IMR-90 (cell line): ENCODE results near the gene PCGF3. TPM values are rescaled to one million over a fixed set of nuclear protein-coding genes. Genes with fewer than 3 reads are reported as not detected.
A peak's percentile ranks its signal among the peaks of the same experiment; 100 is the strongest.

Experiments
- ATAC-seq: fragments of 200-7000 bp; cut with Tn5 transposase; 2 replicates; pipeline ENCODE4 v1.9.1; 2020; ENCODE audit warnings: low read depth, mild to moderate bottlenecking, moderate library complexity
- BruUV-seq: library from RNA; stranded (reverse); fragments of 400-500 nt; replicated peaks from 2 replicates; lab custom pipeline; 2021; lab: Mats Ljungman, UMichigan
- CTCF ChIA-PET: fragments of 300-600 bp; formaldehyde crosslinking; extraction: SDS; loops from one replicate; lab custom pipeline; 2021; ENCODE audit warnings: antibody characterized with exemption; lab: Yijun Ruan, JAX
- POLR2A ChIA-PET: fragments of 300-600 bp; sonication (Branson Sonifier 250); formaldehyde crosslinking; loops from one replicate; lab custom pipeline; 2022; ENCODE audit warnings: antibody characterized with exemption; ENCODE audit not compliant: unreplicated experiment; lab: Charles Lee
- DNase-seq: peaks from one replicate; pipeline ENCODE4 v3.0.0; 2013
- H2AFZ ChIP-seq: replicated peaks from 2 replicates; pipeline ENCODE3; 2013; ENCODE audit warnings: low read length, mild to moderate bottlenecking; ENCODE audit not compliant: poor library complexity
- H2AK5ac ChIP-seq: 2 replicates; pipeline ENCODE4 v1.6.1; 2013; ENCODE audit warnings: low read depth, low read length, inconsistent platforms
- H2AK9ac ChIP-seq: replicated peaks from 2 replicates; pipeline ENCODE3; 2013; ENCODE audit warnings: mild to moderate bottlenecking, low read depth, low read length, moderate library complexity; ENCODE audit not compliant: poor library complexity
- H2BK120ac ChIP-seq: 2 replicates; pipeline ENCODE4 v1.6.1; 2013; ENCODE audit warnings: low read depth, low read length, inconsistent platforms
- H2BK15ac ChIP-seq: 3 replicates; pipeline ENCODE4 v1.6.1; 2013; ENCODE audit warnings: low read depth, low read length, inconsistent platforms
- H2BK20ac ChIP-seq: 2 replicates; pipeline ENCODE4 v1.6.1; 2013; ENCODE audit warnings: low read depth, mild to moderate bottlenecking, inconsistent platforms, low read length, moderate library complexity
- H2BK5ac ChIP-seq: 2 replicates; pipeline ENCODE4 v1.6.1; 2013; ENCODE audit warnings: mild to moderate bottlenecking, low read depth, low read length, inconsistent platforms; ENCODE audit not compliant: poor library complexity, severe bottlenecking
- H3K14ac ChIP-seq: replicated peaks from 2 replicates; pipeline ENCODE4 v1.6.1; 2013; ENCODE audit warnings: low read depth, low read length, inconsistent platforms
- H3K18ac ChIP-seq: 2 replicates; pipeline ENCODE4 v1.6.1; 2013; ENCODE audit warnings: low read depth, low read length, control low read depth
- H3K23ac ChIP-seq: 2 replicates; pipeline ENCODE4 v1.6.1; 2013; ENCODE audit warnings: low read depth, low read length, inconsistent platforms
- H3K27ac ChIP-seq: 2 replicates; pipeline ENCODE4 v1.5.1; 2013; ENCODE audit warnings: mild to moderate bottlenecking, control low read depth, low read length; ENCODE audit not compliant: insufficient read depth
- H3K27me3 ChIP-seq: 2 replicates; pipeline ENCODE4 v1.6.1; 2013; ENCODE audit warnings: low read length; ENCODE audit not compliant: control insufficient read depth, insufficient read depth
- H3K36me3 ChIP-seq: 2 replicates; pipeline ENCODE4 v1.6.1; 2013; ENCODE audit warnings: low read length, mixed read lengths; ENCODE audit not compliant: control insufficient read depth, insufficient read depth
- H3K4ac ChIP-seq: 2 replicates; pipeline ENCODE4 v1.6.1; 2013; ENCODE audit warnings: low read depth, low read length, inconsistent platforms
- H3K4me1 ChIP-seq: 2 replicates; pipeline ENCODE4 v1.6.1; 2013; ENCODE audit warnings: low read length, mixed read lengths; ENCODE audit not compliant: control insufficient read depth, insufficient read depth
- H3K4me2 ChIP-seq: 2 replicates; pipeline ENCODE4 v1.6.1; 2013; ENCODE audit warnings: low read depth, mild to moderate bottlenecking, control low read depth, low read length, moderate library complexity
- H3K4me3 ChIP-seq: 2 replicates; pipeline ENCODE4 v1.5.1; 2013; ENCODE audit warnings: low read depth, mild to moderate bottlenecking, control low read depth, low read length, moderate library complexity; ENCODE audit not compliant: insufficient read depth
- H3K56ac ChIP-seq: 2 replicates; pipeline ENCODE4 v1.6.1; 2013; ENCODE audit warnings: low read length, inconsistent platforms; ENCODE audit not compliant: insufficient read depth; ENCODE audit errors: extremely low read depth
- H3K79me1 ChIP-seq, 2 experiments: 2 replicates each; pipeline ENCODE4 v1.6.1; 2013; ENCODE audit warnings: low read length in 2 of 2, inconsistent platforms in 1 of 2, low read depth in 1 of 2
- H3K9ac ChIP-seq: 2 replicates; pipeline ENCODE4 v1.6.1; 2013; ENCODE audit warnings: low read depth, low read length, control low read depth
- H3K9me1 ChIP-seq: 2 replicates; pipeline ENCODE4 v1.6.1; 2013; ENCODE audit warnings: low read length, inconsistent platforms; ENCODE audit not compliant: insufficient read depth
- H3K9me3 ChIP-seq: 2 replicates; pipeline ENCODE4 v1.6.1; 2013; ENCODE audit warnings: low read length; ENCODE audit not compliant: control insufficient read depth, insufficient read depth
- H4K20me1 ChIP-seq: 2 replicates; pipeline ENCODE4 v1.6.1; 2013; ENCODE audit warnings: low read length, inconsistent platforms; ENCODE audit not compliant: insufficient read depth
- H4K5ac ChIP-seq: 2 replicates; pipeline ENCODE4 v1.6.1; 2013; ENCODE audit warnings: mild to moderate bottlenecking, low read depth, low read length, control low read depth
- H4K8ac ChIP-seq, 2 experiments: 2 replicates each; pipeline ENCODE4 v1.6.1; 2013; ENCODE audit warnings: low read depth in 2 of 2, low read length in 2 of 2, control low read depth in 1 of 2, inconsistent platforms in 1 of 2
- H4K91ac ChIP-seq: 2 replicates; pipeline ENCODE4 v1.6.1; 2013; ENCODE audit warnings: low read depth, low read length, inconsistent platforms; ENCODE audit not compliant: insufficient read depth
- BHLHE40 ChIP-seq: fragments of 150-350 bp; IDR thresholded peaks from 2 replicates; pipeline ENCODE4 v1.6.1; 2016; ENCODE audit warnings: mild to moderate bottlenecking, low read depth, low read length
- CEBPB ChIP-seq: IDR thresholded peaks from 2 replicates; pipeline ENCODE4 v1.6.1; 2012; ENCODE audit warnings: low read depth, low read length, improper control_type of control experiment
- FOS ChIP-seq: fragments of 150-350 bp; IDR thresholded peaks from 2 replicates; pipeline ENCODE4 v1.6.1; 2016; ENCODE audit warnings: low read depth, low read length
- MAFK ChIP-seq: IDR thresholded peaks from 2 replicates; pipeline ENCODE4 v1.6.1; 2012; ENCODE audit warnings: low read depth, low read length, improper control_type of control experiment
- MXI1 ChIP-seq: IDR thresholded peaks from 2 replicates; pipeline ENCODE4 v1.6.1; 2012; ENCODE audit warnings: low read depth, mild to moderate bottlenecking, low read length, moderate library complexity, borderline replicate concordance
- NFE2L2 ChIP-seq: fragments of 150-350 bp; IDR thresholded peaks from 2 replicates; pipeline ENCODE4 v1.6.1; 2016; ENCODE audit warnings: low read depth, mild to moderate bottlenecking, low read length
- POLR2A ChIP-seq: IDR thresholded peaks from 2 replicates; pipeline ENCODE4 v1.6.1; 2012; ENCODE audit warnings: mild to moderate bottlenecking, low read depth, low read length
- RCOR1 ChIP-seq: IDR thresholded peaks from 2 replicates; pipeline ENCODE4 v1.6.1; 2012; ENCODE audit warnings: mild to moderate bottlenecking, low read length, improper control_type of control experiment; ENCODE audit not compliant: insufficient replicate concordance
- SMC3 ChIP-seq: fragments of 150-350 bp; IDR thresholded peaks from 2 replicates; pipeline ENCODE4 v1.6.1; 2016; ENCODE audit warnings: low read depth, mild to moderate bottlenecking, antibody characterized with exemption, low read length, moderate library complexity
- WGBS, 2 experiments: methylation state at CpG; one replicate each; pipeline versions ENCODE4 v1.1.5 to v1.1.7; 2013; ENCODE audit warnings: missing lambda C conversion rate in 2 of 2; ENCODE audit not compliant: insufficient read length in 1 of 2; ENCODE audit errors: extremely low coverage in 2 of 2; 5-methylcytosine and 5-hydroxymethylcytosine counted together
- dilution Hi-C: fragments of 300-500 bp; cut with HindIII; formaldehyde crosslinking; loops from one replicate; pipeline ENCODE4 v1.14.3; 2018; ENCODE audit warnings: low sequenced_read_pairs; ENCODE audit not compliant: unreplicated experiment
- in situ Hi-C: fragments of 300-500 bp; cut with MboI; formaldehyde crosslinking; loops from 3 replicates; pipeline ENCODE4 v1.14.3; 2019; ENCODE audit warnings: low sequenced_read_pairs, inconsistent platforms, mixed read lengths
- intact Hi-C: fragments of 100-400 bp; cut with micrococcal nuclease; formaldehyde crosslinking; loops from 2 replicates; pipeline ENCODE4 v1.10.0; 2022
- polyA plus RNA-seq, 3 experiments: library from polyadenylated mRNA; depleted of rRNA; stranded (reverse); fragments of >200 nt; gene quantifications; 2 replicates each; pipeline ENCODE4 v1.2.3, GENCODE V29; 2012; ENCODE audit warnings: low replicate concordance in 1 of 3
- total RNA-seq: library from RNA; depleted of rRNA; stranded (reverse); fragments of >200 nt; gene quantifications from 2 replicates; pipeline ENCODE4 v1.2.3, GENCODE V29; 2012
- TF ChIP-seq, protein P1 (sequence below): fragments of 150-350 bp; IDR thresholded peaks from 2 replicates; pipeline ENCODE4 v1.6.1; 2016; ENCODE audit warnings: low read depth, mild to moderate bottlenecking, low read length, moderate library complexity, borderline replicate concordance
- TF ChIP-seq, protein P2 (sequence below): conservative IDR thresholded peaks from 2 replicates; pipeline ENCODE4 v1.5.1; 2012; ENCODE audit warnings: mild to moderate bottlenecking, low read depth, low read length, improper control_type of control experiment
- TF ChIP-seq, protein P3 (sequence below): fragments of 150-350 bp; IDR thresholded peaks from 2 replicates; pipeline ENCODE4 v1.6.1; 2017; ENCODE audit warnings: mild to moderate bottlenecking, antibody characterized with exemption, low read length, low read depth

PCGF3 gene
- total and polyA plus RNA-seq, 2 of the 4 experiments (the other 2 are of a cell fraction), result 40.0 to 55.3 TPM

DNA sequence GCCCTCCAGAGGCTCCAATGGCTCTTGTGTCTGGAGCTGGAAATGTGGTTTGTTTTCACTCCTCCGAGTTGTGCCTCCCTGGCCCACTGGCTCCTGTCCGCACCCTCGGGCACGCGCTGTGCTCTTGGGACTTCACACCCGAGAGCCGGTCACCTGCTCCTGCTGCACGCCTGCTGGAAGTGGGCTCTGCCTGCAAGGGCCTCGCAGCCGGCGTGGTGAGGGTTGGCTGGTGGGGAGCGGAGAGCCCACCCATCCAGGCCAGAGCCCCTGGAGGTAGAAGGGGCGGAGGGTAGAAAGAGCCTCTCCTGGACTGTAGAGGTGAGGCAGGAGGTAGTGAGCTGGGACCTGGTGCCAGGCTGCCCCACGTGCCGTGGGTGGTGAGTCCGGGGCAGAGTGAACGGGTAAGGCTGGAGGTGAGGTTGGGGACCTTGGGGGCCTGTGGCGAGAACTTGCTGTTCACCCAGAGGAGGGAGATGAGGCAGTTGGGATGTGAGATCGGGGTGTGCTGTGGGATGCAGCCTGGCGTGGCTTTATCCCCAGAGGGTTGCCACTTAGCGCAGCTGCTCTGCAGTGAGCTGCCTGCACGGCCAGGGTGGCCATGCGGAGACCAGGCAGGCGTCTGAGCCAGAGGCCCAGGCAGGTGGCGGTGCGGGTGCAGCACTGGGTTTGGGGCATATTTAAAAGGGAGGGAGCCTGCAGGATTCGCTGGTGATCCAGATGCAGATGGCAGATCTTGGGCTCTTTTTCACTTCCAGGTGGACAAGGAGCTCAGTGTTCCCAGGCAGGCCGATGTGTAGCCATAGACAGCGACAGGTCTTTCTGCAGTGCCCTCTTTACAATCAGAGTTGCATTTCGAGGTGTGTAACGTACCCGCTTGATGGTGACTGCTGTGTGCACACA, 48.8 kb downstream of the PCGF3 start:
- Histone ChIP-seq H3K14ac (no peak overlapping the region), H4K8ac (no peak overlapping the region), H4K91ac (no peak overlapping the region), H3K56ac (0 out of 2 replicates have a peak overlapping the region, but pooled peaks have one; percentile 0), H3K4ac (no peak overlapping the region), H4K5ac (no peak overlapping the region), H4K20me1 (peaks cover 49% of the 10 kb centered on the region), H3K23ac (no peak overlapping the region), H2AK9ac (no peak overlapping the region), H3K4me2 (no peak overlapping the region), H3K36me3 (peaks cover 51% of the 10 kb centered on the region), H2BK15ac (no peak overlapping the region), H2BK20ac (no peak overlapping the region), H2BK120ac (no peak overlapping the region), H3K9me3 (no peaks in the 10 kb centered on the region), H2BK5ac (no peak overlapping the region), H2AFZ (no peak overlapping the region), H3K79me1 (peaks cover 28 to 53% of the 10 kb centered on the region in 2 experiments), H3K4me1 (no peaks in the 10 kb centered on the region), H3K4me3 (no peak overlapping the region), H3K27me3 (no peaks in the 10 kb centered on the region), H3K18ac (no peak overlapping the region), H3K9me1 (peaks cover 10% of the 10 kb centered on the region), H3K27ac (no peak overlapping the region), H3K9ac (no peak overlapping the region), H2AK5ac (no peak overlapping the region)
- in situ Hi-C loops, result no loop called here
- POLR2A ChIA-PET, result no interaction called here
- BruUV-seq, result no TSS peak
- DNase-seq, result no peak
- no peak for ATAC-seq
- WGBS, 2 experiments, result 94% methylated on average over 6 of the region's 32 CpGs; no CpG with 5 or more reads in 1 of the 2 experiments
- dilution Hi-C loops, result no loop called here
- CTCF ChIA-PET, result no interaction called here
- intact Hi-C loops, result no loop called here
- TF ChIP-seq MXI1 (no peak), NFE2L2 (no peak), POLR2A (no peak), FOS (no peak), RCOR1 (no peak), BHLHE40 (no peak), MAFK (no peak), CEBPB (no peak), SMC3 (no peak)
- TF ChIP-seq, protein P1, sequence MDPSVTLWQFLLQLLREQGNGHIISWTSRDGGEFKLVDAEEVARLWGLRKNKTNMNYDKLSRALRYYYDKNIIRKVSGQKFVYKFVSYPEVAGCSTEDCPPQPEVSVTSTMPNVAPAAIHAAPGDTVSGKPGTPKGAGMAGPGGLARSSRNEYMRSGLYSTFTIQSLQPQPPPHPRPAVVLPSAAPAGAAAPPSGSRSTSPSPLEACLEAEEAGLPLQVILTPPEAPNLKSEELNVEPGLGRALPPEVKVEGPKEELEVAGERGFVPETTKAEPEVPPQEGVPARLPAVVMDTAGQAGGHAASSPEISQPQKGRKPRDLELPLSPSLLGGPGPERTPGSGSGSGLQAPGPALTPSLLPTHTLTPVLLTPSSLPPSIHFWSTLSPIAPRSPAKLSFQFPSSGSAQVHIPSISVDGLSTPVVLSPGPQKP, result no peak
- TF ChIP-seq, protein P2, sequence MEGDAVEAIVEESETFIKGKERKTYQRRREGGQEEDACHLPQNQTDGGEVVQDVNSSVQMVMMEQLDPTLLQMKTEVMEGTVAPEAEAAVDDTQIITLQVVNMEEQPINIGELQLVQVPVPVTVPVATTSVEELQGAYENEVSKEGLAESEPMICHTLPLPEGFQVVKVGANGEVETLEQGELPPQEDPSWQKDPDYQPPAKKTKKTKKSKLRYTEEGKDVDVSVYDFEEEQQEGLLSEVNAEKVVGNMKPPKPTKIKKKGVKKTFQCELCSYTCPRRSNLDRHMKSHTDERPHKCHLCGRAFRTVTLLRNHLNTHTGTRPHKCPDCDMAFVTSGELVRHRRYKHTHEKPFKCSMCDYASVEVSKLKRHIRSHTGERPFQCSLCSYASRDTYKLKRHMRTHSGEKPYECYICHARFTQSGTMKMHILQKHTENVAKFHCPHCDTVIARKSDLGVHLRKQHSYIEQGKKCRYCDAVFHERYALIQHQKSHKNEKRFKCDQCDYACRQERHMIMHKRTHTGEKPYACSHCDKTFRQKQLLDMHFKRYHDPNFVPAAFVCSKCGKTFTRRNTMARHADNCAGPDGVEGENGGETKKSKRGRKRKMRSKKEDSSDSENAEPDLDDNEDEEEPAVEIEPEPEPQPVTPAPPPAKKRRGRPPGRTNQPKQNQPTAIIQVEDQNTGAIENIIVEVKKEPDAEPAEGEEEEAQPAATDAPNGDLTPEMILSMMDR, result no peak
- TF ChIP-seq, protein P3, sequence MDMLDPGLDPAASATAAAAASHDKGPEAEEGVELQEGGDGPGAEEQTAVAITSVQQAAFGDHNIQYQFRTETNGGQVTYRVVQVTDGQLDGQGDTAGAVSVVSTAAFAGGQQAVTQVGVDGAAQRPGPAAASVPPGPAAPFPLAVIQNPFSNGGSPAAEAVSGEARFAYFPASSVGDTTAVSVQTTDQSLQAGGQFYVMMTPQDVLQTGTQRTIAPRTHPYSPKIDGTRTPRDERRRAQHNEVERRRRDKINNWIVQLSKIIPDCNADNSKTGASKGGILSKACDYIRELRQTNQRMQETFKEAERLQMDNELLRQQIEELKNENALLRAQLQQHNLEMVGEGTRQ, result no peak
